ENCODE data around the gene PODXL2.
"Not testable (repeated sequence)": the region's sequence is repeated elsewhere in the genome, so short reads cannot be mapped to it uniquely, and the experiment has no call there.

The PODXL2 gene

GRCh38 chr3:127691489-127691888 is 62.5 kb downstream of the PODXL2 start:
- DNase-seq (ENCODE audit: low read depth) = no peak

- DNase-seq (ENCODE audit: low read depth) = no peak
Observed at GRCh38 chr3:127691974-127692373, 63.0 kb downstream of the PODXL2 start.

- DNase-seq (ENCODE audit: low read depth) = no peak
Observed at GRCh38 chr3:127692501-127693335, 63.7 kb downstream of the PODXL2 start.

DNA sequence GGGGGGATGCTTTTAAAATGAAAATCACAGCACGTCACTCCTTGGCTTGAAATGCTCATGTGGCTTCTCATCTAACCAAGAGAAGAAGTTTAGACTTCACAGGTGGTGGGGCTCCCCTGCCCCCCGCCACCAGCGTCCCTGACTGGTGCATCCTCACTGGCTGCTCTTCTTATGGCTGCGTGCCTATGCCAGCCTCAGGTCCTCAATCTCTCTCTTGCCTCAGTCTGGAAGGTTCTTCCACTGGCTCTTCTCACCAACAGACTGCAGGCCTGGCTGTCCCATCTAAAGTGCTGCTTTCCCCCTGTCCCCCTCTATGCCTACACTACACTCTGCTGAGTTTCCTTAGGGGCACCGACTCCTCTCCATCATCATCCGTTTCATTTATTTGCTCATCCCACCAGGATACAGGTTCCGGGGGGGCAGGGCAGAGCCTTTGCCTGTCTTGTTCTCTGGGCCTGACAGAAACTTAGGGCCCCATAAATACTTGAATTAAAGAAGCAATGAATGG is 64.4 kb downstream of the PODXL2 start:
- no peak for DNase-seq (ENCODE audit: low read depth)

DNA sequence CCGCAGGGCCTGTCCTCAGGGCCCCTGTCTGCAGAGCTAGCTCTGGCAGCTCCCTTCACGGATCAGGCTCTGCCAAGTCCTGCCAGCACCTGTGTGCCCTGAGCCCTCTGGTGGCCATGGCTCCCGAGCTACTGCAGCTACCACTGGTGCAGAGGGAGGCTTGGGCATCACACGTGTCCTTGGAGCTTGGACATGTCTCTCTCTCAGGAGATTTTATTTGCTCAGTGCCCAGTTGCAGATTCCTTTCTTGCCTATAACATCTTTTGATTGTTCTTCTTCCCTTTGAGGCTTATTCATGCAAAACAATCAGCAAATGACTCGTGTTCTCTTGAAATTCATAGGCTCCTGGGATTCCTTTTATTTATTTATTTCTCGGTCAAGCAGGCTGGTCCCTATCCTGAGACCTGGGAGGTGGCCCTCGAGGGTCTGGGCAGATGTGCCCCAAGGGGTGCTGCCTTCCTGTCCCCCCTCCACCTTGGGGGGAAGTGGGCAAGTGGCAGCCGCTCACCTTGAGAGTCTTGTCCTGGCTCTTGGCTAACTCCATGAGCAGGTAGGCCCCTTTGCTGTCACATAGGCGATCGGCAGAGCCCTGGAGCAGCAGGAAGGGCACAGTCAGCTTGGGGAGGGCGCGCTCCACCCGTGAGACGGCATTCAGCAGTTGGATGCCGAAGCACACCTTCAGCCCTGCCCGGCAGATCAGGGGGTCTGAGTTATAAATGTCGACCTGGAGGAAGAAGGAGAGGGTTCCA is 65.7 kb downstream of the PODXL2 start:
- DNase-seq (ENCODE audit: low read depth) = no peak

DNA sequence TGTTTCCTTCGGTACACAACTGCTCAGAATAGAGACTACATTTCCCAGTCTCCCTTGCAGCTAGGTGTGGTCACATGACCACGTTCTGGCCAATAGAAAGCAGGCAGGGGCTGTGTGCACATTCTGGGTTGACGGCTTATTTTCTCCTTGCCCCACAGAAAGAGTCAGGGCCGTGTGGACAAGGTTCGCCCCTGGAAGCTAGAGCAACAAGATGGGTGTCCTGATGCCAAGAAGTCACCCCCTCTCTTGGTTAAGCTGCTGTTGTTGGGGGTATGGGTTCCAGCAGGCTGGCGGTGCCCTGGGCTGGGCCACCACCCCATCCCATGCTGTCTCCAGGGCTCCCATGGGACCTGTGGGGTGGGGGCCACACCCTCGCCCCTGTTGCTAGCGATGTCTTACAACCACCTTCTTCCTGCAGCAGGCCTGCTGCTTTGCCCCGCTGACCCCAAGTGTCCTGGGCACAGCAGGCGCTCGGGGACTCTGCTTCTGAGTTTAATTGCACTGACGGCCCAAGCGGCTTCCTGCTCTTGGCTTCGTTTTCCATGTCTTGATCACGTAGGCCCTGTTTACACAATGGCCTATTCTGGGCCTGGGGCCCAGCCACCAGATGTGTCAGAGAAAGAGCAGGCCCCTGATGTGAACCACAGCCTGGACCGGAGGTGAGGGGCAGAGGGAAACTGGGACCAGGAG is 68.7 kb downstream of the PODXL2 start:
- no peak for DNase-seq (ENCODE audit: low read depth)

- no peak for DNase-seq (ENCODE audit: low read depth)
Observed at GRCh38 chr3:127698286-127698685, 69.3 kb downstream of the PODXL2 start.

DNA sequence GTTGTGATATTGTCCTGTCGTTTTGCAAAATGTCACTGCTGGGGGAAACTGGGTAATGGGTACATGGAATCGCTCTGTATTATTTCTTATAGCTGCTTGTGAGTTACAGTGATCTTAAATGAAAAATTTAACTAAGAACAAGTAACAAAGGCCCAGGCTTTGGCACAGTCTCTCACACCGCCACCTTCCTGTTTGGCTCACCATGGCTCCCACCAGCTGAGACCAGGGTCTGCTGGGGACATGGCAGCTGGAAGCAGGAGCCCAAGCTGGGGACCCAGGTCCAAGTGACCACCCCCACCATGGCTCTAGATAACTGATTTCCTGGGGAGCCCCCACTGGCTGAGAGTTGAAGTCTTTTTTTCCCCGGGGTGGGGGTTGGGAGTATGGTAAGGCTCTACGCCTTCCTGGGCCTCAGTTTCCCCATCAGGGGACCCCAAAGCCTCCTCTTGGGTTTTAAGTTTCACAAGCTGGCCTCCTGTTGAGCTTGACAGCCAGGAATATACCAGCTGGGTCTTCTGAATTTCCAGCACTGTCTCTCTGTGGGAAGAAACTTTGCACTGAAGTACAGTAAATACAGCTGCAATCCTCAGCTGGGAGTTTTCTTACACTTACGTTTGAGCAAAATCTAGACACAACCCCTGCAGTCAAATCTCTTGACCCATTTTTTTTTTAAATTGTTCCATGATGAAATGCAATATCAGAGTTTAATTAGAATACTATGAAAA is 69.9 kb downstream of the PODXL2 start:
- DNase-seq (ENCODE audit: low read depth) = no peak

GRCh38 chr3:127699416-127700300 is 70.7 kb downstream of the PODXL2 start:
- DNase-seq (ENCODE audit: low read depth) = no peak

GRCh38 chr3:127700406-127700805 is 71.4 kb downstream of the PODXL2 start:
- no peak for DNase-seq (ENCODE audit: low read depth)

DNA sequence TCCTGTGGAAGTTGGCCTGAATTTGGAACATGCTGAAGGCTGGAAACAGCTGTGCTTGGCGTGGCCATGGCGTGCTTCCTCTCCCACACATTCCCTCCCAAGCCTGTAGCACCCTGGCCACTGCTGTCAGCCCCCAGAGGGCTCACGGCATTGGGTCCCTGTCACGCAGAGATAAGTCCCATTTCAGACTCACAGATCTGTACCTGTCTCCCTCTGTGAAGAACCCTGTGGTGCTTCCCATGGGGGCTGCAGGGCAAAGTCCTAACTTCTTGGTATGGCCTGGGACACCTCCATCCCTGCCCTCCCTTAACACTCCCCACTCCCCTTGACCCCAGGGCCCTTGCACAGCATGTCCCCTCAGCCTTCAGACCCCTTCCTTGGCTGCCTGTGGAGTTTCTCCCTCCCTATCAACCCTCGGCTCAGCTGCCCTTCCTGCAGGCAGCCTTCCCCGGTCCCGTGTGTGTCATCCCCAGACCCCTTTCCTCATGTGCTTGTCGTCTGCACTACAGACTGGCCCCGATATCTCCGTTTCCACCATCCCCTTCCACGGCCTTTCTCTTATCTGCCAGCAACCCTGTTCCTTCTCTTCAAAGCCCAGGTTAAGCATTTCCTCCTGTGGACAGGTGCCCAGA is 72.4 kb downstream of the PODXL2 start:
- DNase-seq (ENCODE audit: low read depth) = no peak

DNA sequence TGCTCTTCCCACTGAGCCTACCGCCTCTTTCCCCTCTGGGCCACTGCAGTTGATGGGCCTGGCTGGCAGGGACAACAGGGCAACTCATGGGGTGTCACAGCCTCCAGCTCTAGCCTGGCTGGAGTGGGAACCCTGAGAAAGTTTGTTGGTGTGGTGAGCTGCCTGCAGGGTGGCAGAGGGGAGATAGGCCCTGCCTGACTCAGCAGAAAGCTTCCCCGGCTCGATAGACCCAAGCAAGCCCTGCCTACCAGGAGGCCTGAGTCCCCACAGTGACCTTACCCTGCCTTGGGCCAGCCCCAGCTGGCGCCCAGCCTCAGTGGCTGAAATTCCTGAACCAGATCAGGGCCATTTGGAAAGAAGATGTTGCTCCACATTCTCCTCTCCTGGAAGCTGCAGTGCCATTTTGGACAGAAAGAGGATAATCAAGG is 73.2 kb downstream of the PODXL2 start:
- no peak for DNase-seq (ENCODE audit: low read depth)

DNA sequence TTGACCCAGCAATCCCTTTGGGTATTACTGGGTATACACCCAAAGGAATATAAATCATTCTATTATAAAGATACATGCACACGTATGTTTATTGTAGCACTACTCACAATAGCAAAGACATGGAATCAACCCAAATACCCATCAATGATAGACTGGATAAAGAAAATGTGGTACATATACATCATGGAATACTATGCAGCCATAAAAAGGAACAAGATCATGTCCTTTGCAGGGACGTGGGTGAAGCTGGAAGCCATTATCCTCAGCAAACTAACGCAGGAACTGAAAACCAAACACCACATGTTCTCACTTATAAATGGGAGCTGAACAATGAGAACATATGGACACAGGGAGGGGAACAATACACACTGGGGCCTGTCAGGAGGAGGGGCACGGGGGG is 75.9 kb downstream of the PODXL2 start:
- not testable (repeated sequence) for DNase-seq (ENCODE audit: low read depth)

- no peak for DNase-seq (ENCODE audit: low read depth)
Observed at GRCh38 chr3:127706312-127706711, 77.3 kb downstream of the PODXL2 start.

DNA sequence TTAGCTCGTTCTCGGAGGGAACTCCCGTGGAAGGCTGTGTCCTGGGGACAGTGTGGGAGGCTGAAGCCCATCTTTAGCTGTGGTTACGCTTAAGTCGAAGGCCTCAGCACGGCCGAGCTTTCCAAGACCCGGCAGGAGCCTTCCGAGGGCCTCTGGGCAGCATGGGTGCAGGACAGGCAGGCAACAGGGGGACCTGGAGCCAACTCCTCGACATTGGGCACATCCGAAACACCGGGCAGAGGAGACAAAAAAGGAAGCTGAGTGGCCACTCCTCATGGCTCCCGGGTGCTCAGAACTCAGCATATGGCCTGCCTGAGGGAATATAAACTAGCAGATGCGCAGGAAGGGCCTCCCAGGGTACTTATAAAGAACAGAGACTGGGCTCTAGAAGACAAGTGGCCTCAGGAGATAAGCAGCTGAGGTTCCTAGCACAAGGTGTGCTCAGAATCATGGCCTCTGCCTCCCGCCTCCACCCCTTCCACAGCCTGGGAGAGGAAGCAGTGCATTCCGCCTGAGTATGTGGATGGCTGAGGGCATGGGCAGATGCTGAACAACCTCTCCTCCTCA is 77.9 kb downstream of the PODXL2 start:
- DNase-seq (ENCODE audit: low read depth) = no peak

DNA sequence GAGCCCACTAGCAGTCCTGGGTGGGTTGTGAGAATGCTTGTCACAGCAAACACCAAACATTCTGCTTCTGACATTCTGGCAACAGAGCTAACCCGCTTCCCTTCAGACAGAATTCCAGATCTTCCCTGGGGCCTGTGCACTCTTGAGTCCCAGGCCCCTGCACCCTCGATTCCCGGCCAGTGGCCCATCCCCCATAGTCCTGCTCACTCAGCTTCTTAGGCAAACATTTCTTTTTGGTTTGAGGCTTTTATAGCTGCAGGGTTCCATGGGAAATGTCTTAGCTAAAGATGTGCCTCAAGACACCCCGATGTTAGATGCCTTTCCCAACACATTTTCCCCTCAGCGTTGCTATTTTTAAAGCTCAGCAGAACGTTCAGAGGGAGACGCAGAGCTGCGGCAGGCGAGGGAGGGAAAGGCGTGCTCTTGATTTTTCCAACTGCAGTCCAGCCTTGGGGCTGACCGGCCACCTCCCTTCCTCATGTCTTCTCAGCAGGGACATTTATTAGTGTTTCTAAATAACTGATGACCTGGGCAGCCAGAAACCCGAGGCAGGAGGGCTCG is 78.9 kb downstream of the PODXL2 start:
- no peak for DNase-seq (ENCODE audit: low read depth)

- DNase-seq (ENCODE audit: low read depth) = no peak
Observed at GRCh38 chr3:127708837-127709236, 79.9 kb downstream of the PODXL2 start.

DNA sequence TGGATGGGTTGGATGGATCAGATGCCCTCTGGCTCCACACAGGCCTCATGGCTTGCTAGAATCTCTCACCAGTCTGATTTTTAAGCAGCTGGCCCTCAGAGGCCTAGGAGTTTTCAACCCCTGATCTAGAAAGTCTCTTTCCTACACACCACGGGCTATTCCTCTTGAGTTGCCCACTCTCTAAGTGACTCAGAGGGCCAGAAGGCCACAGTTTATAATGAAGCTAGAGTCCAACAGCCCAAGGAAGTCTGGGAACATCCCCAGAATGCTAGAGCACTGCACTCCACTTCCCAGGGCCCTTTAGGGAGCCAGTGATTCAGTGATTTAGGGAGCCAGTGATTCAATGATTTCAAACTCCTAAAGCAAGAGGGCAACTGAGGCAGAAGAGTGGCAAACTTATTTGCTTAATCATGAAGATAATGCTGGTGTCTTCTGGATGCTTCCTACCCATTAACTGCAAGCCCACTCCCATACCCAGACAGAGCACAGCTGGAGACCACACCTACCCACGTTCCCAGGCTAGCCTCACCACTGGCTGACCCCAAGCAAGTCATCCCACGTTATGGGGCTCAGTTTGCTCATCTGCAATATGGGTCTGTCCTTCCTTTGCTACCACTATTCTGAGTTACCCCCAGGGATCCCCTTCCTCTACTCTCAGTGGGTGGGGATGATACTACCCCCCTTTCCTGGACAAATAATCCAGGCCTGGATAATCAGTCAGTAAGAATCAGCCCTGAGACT is 80.5 kb downstream of the PODXL2 start:
- DNase-seq (ENCODE audit: low read depth) = no peak
